OCI-LY3 (cell line): Measurements from ENCODE around the gene RAD51B.
"Not testable (repeated sequence)": the region's sequence is repeated elsewhere in the genome, so short reads cannot be mapped to it uniquely, and the experiment has no call there.

Source experiments
- H2AFZ ChIP-seq: fragments of 200-600, 300-600 bp; shearing (Covaris generic); 2 replicates; pipeline ENCODE4 v1.6.0; 2014; ENCODE audit warnings: antibody characterized with exemption, low read depth, low read length
- H3K27ac ChIP-seq: fragments of 200-600, 300-600 bp; sonication (generic); 2 replicates; pipeline ENCODE4 v1.5.1; 2014; ENCODE audit warnings: mild to moderate bottlenecking, low read length, moderate library complexity, mixed read lengths
- H3K27me3 ChIP-seq: fragments of 200-600, 300-600 bp; sonication (generic); 2 replicates; pipeline ENCODE4 v1.6.1; 2014; ENCODE audit warnings: low read depth, low read length, mixed read lengths
- H3K36me3 ChIP-seq: fragments of 200-600, 300-600 bp; sonication (generic); replicated peaks from 2 replicates; pipeline ENCODE3; 2014; ENCODE audit warnings: low read depth, low read length, mixed read lengths
- H3K4me1 ChIP-seq: fragments of 300-600, 200-600 bp; sonication (generic); 2 replicates; pipeline ENCODE4 v1.6.1; 2014; ENCODE audit warnings: low read length, mixed read lengths
- H3K4me2 ChIP-seq: fragments of 200-600, 300-600 bp; sonication (generic); 2 replicates; pipeline ENCODE4 v1.6.1; 2014; ENCODE audit warnings: low read length, mixed read lengths
- H3K4me3 ChIP-seq: fragments of 300-600, 200-600 bp; sonication (generic); 2 replicates; pipeline ENCODE4 v1.5.1; 2014; ENCODE audit warnings: antibody characterized with exemption, mild to moderate bottlenecking, low read length, moderate library complexity
- H3K79me2 ChIP-seq: fragments of 300-600, 200-600 bp; shearing (Covaris generic); 2 replicates; pipeline ENCODE4 v1.6.1; 2014; ENCODE audit warnings: mild to moderate bottlenecking, low read length, mixed read lengths
- H3K9ac ChIP-seq: fragments of 300-600, 200-600 bp; shearing (Covaris generic); 2 replicates; pipeline ENCODE4 v1.6.0; 2014; ENCODE audit warnings: mild to moderate bottlenecking, low read length, moderate library complexity
- H3K9me3 ChIP-seq: fragments of 200-600, 300-600 bp; shearing (Covaris generic); 2 replicates; pipeline ENCODE4 v1.6.1; 2014; ENCODE audit warnings: low read length, mixed read lengths; ENCODE audit not compliant: insufficient read depth
- H4K20me1 ChIP-seq: fragments of 200-600, 300-600 bp; sonication (generic); 2 replicates; pipeline ENCODE4 v1.6.1; 2016; ENCODE audit warnings: low read length, mixed read lengths; ENCODE audit not compliant: insufficient read depth
- CTCF ChIP-seq: fragments of 200-600, 300-600 bp; sonication (generic); IDR thresholded peaks from 2 replicates; pipeline ENCODE4 v1.5.1; 2014; ENCODE audit warnings: antibody characterized with exemption, low read length, low read depth
- EZH2phosphoT487 ChIP-seq: fragments of 200-600 bp; shearing (Covaris generic); IDR thresholded peaks from 2 replicates; pipeline ENCODE4 v1.6.1; 2018; ENCODE audit warnings: antibody characterized with exemption, mixed run types, low read depth

RAD51B gene

GRCh38 chr14:68043752-68044151, 224.2 kb downstream of the RAD51B start:
- TF ChIP-seq EZH2phosphoT487 (no peak), CTCF (no peak)
- Histone ChIP-seq H2AFZ (no peak overlapping the region), H3K4me3 (no peak overlapping the region), H3K4me2 (no peak overlapping the region), H3K36me3 (no peaks in the 10 kb centered on the region), H3K4me1 (no peaks in the 10 kb centered on the region), H3K27ac (no peak overlapping the region), H3K9ac (no peak overlapping the region), H3K27me3 (no peaks in the 10 kb centered on the region), H3K79me2 (no peaks in the 10 kb centered on the region), H3K9me3 (no peaks in the 10 kb centered on the region), H4K20me1 (no peaks in the 10 kb centered on the region)

DNA sequence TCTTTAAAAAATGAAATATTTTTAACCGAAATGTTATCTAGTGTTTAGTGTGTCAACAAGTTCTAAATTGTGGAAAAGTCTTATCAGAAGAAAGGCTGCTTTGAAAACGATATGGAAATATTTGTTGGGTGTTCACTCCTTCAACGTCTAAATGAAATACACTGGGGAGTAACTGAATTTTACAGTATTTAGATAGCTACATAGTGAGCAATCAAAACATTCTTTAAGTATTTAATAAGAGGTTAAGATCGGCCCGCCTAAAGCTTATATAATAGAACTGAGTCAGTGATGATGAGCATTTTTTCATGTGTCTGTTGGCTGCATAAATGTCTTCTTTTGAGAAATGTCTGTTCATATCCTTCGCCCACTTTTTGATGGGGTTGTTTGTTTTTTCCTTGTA, 228.3 kb downstream of the RAD51B start:
- Histone ChIP-seq H3K4me2 (no peak overlapping the region), H3K27me3 (no peaks in the 10 kb centered on the region), H4K20me1 (no peaks in the 10 kb centered on the region), H3K4me1 (no peaks in the 10 kb centered on the region), H3K36me3 (no peaks in the 10 kb centered on the region), H3K9me3 (no peaks in the 10 kb centered on the region), H3K9ac (no peak overlapping the region), H3K27ac (no peak overlapping the region), H2AFZ (no peak overlapping the region), H3K79me2 (no peaks in the 10 kb centered on the region), H3K4me3 (no peak overlapping the region)
- TF ChIP-seq CTCF (no peak), EZH2phosphoT487 (no peak)

- not testable (repeated sequence) for H3K4me1 ChIP-seq, H3K27me3 ChIP-seq, H3K9me3 ChIP-seq, H3K4me3 ChIP-seq, H3K27ac ChIP-seq, H3K9ac ChIP-seq, H2AFZ ChIP-seq, H3K36me3 ChIP-seq, H3K79me2 ChIP-seq, H3K4me2 ChIP-seq, H4K20me1 ChIP-seq
Measured at GRCh38 chr14:68048815-68049214, 229.2 kb downstream of the RAD51B start.

GRCh38 chr14:68050177-68050576, 230.6 kb downstream of the RAD51B start:
- no peaks in the 10 kb centered on the region for H3K4me1 ChIP-seq
- no peaks in the 10 kb centered on the region for H3K79me2 ChIP-seq
- TF ChIP-seq EZH2phosphoT487 (no peak), CTCF (no peak)
- H3K27ac ChIP-seq: no peak overlapping the region
- H2AFZ ChIP-seq: no peak overlapping the region
- H3K4me3 ChIP-seq: no peak overlapping the region
- no peaks in the 10 kb centered on the region for H3K9me3 ChIP-seq
- no peak overlapping the region for H3K9ac ChIP-seq
- H3K36me3 ChIP-seq: no peaks in the 10 kb centered on the region
- H3K4me2 ChIP-seq: no peak overlapping the region
- H3K27me3 ChIP-seq: no peaks in the 10 kb centered on the region
- H4K20me1 ChIP-seq: no peaks in the 10 kb centered on the region

GRCh38 chr14:68051146-68051545, 231.6 kb downstream of the RAD51B start:
- Histone ChIP-seq H3K4me1 (no peaks in the 10 kb centered on the region), H3K27me3 (no peaks in the 10 kb centered on the region), H4K20me1 (no peaks in the 10 kb centered on the region), H3K9ac (no peak overlapping the region), H3K79me2 (no peaks in the 10 kb centered on the region), H3K4me3 (no peak overlapping the region), H3K36me3 (no peaks in the 10 kb centered on the region), H3K9me3 (no peaks in the 10 kb centered on the region), H3K27ac (no peak overlapping the region), H2AFZ (no peak overlapping the region), H3K4me2 (no peak overlapping the region)
- TF ChIP-seq EZH2phosphoT487: no peak
- TF ChIP-seq CTCF: no peak
